HTR-8/SVneo (cell line): ENCODE measurements around the gene LRRC3.
A peak's percentile ranks its signal among the peaks of the same experiment; 100 is the strongest.

Source experiments
- DNase-seq: peaks from one replicate; pipeline ENCODE4 v3.0.0; 2011; ENCODE audit warnings: low spot score, mixed read lengths; ENCODE audit not compliant: insufficient read length
- FAIRE-seq: peaks from 2 replicates; lab custom pipeline; 2011; peaks lifted over from hg19 to GRCh38; lab: Jason Lieb, UNC

Gene LRRC3

GRCh38 chr21:44455524-44456213, 359 bp downstream of the LRRC3 start:
- DNase-seq = peak; percentile 56
- FAIRE-seq = no peak

GRCh38 chr21:44456214-44456914, 1.1 kb downstream of the LRRC3 start:
- DNase-seq (no peak), FAIRE-seq (no peak)

GRCh38 chr21:44456915-44457736, 1.8 kb downstream of the LRRC3 start:
- FAIRE-seq = no peak

GRCh38 chr21:44458971-44459711, 3.8 kb downstream of the LRRC3 start:
- no peak for DNase-seq
- peak; percentile 70 for FAIRE-seq

More at GRCh38 chr21:44456915-44457736, 1.8 kb downstream of the LRRC3 start:
- no peak for DNase-seq

- DNase-seq = no peak
- no peak for FAIRE-seq
Measured at GRCh38 chr21:44459712-44460440, 4.6 kb downstream of the LRRC3 start.

- FAIRE-seq (no peak), DNase-seq (no peak)
Measured at GRCh38 chr21:44460441-44460755, 5.1 kb downstream of the LRRC3 start.

GRCh38 chr21:44461005-44461404, 5.7 kb downstream of the LRRC3 start:
- FAIRE-seq = no peak

GRCh38 chr21:44461464-44462001, 6.2 kb downstream of the LRRC3 start:
- FAIRE-seq (no peak), DNase-seq (no peak)

More at GRCh38 chr21:44461005-44461404, 5.7 kb downstream of the LRRC3 start:
- DNase-seq = no peak

- no peak for DNase-seq
- no peak for FAIRE-seq
Measured at GRCh38 chr21:44462086-44462833, 7.0 kb downstream of the LRRC3 start.

GRCh38 chr21:44462834-44463200, 7.5 kb downstream of the LRRC3 start:
- no peak for FAIRE-seq
- no peak for DNase-seq

GRCh38 chr21:44463724-44464123, 8.4 kb downstream of the LRRC3 start:
- DNase-seq (no peak), FAIRE-seq (no peak)

GRCh38 chr21:44464351-44464750, 9.0 kb downstream of the LRRC3 start:
- FAIRE-seq (no peak), DNase-seq (no peak)

GRCh38 chr21:44466351-44466954, 11.1 kb downstream of the LRRC3 start:
- FAIRE-seq (no peak), DNase-seq (no peak)

GRCh38 chr21:44466996-44467858, 11.9 kb downstream of the LRRC3 start:
- no peak for FAIRE-seq
- no peak for DNase-seq

- DNase-seq (no peak), FAIRE-seq (no peak)
Measured at GRCh38 chr21:44467859-44468195, 12.5 kb downstream of the LRRC3 start.

- no peak for FAIRE-seq
- no peak for DNase-seq
Measured at GRCh38 chr21:44471341-44471740, 16.0 kb downstream of the LRRC3 start.

- DNase-seq = no peak
- no peak for FAIRE-seq
Measured at GRCh38 chr21:44471996-44472395, 16.7 kb downstream of the LRRC3 start.
